HG02623 (cell line): ENCODE results near the gene MTNR1B.

Experiments
- ATAC-seq: cut with Tn5 transposase; IDR thresholded peaks from one replicate; pipeline ENCODE4 v1.9.1; 2021; ENCODE audit warnings: moderate library complexity; ENCODE audit not compliant: unreplicated experiment

MTNR1B gene

DNA sequence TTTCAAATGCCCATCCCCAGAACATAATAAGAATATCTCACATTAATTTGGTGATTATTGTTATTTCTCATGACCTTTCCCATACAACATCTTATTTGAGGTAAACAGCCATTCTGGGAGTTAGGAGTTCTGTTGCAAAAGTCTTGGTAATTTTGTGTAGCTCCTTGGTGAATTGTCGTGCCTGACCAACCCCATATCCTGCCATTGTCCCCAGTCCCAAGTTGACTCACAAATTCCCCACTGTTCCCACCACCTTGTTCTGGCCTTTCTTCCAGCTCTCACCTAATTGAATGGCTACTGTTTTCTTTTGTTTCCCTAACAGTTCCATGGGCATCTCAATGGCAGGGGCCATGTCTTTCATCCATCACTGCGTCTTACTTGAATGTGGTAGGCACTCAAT lies 8.0 kb downstream of the MTNR1B start:
- no peak for ATAC-seq

DNA sequence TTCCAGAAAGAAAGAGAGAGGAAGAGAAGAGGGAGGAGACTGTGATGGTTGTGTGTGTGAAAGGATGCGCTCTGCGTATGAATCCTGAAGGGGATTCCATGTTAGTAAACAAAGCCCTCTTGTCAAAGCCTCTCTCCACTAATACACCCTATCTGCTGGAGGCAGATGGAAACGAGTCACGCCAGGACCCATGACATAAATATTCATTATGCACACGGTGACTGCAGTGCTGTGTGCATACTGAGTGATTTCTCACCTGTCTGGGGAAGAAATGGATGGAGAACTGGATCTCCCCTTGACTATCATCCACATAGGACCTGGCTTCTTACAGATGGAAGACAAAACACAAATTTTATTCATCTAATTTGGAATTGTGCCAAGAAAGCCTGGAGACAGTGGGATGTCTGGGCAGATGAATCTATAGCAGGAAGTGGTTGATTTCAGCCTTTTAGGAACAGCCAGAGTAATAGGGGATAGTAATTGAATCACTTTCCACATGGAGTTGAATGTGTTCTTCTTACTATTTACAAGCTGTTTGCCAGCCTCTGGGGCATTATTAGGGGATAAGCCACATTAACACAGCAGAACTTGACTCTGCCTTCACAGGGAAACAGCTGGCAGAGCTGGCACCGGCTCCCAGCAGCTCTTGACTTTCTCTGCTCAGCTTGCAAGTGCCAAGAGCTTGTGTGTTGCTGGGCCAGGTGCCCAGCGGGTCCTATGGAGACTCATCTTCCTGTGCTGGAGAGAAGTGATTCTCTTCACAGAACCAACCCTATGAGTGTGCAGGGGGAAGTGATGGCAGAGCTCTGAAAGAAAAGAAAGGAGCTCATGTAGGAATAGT lies 9.0 kb downstream of the MTNR1B start:
- ATAC-seq = no peak

DNA sequence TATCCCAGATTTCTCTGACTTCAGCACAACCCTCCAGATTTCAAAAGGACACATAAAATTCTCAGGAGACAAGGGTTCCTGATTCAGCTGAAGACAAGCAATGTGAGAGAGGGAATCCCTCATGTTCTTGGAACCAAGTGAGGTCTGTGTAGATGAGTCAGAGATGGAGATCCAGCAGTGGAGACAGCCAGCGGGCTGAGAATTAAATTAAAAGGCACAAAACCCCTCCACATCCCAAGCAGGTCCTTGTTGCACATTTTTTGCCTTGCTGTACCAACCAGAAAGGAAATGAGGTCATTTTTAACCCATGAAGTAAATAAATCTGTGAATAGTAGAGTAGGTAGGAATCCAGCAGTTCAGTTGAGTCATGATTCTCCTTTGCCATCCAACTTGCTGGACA lies 9.7 kb downstream of the MTNR1B start:
- no peak for ATAC-seq

DNA sequence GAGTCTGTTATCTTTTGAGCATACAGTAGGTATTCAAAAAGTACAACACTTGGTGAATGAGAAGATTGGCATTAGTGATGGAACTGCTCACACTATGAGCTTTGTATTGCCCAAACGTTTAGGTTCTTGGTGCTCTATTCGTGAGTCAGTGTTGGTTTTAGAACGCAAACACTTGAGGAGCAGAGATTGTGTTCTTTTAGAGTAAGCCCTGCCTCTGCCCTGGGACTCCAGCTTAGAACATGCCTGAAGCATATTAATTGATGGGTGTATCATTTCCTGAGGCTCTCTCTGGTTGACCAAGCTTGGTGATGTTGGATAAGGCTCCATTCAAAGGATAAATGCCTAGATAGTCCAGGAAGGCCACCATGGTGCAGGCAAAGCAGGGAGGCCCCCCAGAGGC lies 10.9 kb downstream of the MTNR1B start:
- ATAC-seq = no peak

- no peak for ATAC-seq
Measured at GRCh38 chr11:92981508-92982043, 12.1 kb downstream of the MTNR1B start.

- ATAC-seq = no peak
Measured at GRCh38 chr11:92986585-92986984, 17.1 kb downstream of the MTNR1B start.

DNA sequence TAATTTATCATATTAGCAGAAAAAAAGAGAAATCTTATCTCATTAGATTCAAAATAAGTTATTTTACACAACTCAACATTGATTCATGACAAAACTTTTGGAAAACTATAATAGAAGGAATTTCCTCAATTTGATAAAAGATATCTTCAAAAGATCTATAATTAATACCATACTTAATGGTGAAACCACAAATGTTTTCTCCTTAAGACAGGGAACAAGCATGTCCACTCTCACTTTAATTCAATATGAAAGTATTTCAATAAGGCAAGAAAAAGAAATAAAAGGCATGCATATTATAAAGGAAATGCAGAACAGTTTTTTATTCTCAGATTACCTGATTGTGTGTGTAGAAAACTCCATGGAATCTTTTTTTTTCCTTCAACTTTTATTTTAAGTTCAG lies 23.6 kb downstream of the MTNR1B start:
- ATAC-seq = no peak

DNA sequence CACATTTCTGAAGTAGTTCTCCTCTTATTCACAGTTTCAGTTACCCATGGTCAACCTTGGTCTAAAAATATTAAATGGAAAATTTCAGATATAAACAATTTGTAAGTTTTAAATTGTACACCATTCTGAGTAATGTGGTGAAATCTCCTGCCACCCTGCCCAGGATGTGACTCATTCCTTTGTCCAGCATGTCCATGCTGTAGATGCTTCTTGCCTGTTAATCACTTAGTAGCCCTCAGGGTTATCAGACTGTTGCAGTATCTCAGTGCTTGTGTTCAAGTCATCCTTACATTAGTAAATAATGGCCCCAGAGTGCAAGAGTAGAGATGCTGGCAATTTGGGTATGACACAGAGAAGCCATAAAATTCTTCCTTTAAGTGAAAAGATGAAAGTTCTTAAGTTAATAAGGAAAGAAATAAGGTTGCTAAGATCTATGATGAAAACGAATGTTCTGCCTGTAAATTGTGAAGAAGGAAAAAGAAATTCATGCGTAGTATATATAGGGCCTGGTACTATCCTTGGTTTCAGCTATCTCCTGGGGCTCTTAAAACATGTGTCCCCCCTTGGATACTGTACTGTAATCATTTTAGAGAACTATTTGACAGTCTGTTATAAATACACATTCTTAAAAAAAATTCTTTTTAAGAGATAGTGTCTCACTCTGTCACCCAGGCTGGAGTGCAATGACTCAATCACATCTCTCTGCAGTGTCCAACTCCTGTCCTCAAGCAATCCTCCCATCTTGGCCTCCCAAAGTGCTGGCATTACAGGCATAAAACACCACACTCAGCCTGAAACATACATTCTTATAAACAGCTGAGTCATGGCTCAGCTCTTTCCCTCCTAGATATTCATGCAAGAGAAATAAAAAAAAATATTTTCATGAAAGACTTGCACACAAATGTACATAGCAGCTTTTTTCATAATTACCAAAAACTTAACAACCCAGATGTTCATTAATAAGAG lies 31.3 kb downstream of the MTNR1B start:
- ATAC-seq = no peak

DNA sequence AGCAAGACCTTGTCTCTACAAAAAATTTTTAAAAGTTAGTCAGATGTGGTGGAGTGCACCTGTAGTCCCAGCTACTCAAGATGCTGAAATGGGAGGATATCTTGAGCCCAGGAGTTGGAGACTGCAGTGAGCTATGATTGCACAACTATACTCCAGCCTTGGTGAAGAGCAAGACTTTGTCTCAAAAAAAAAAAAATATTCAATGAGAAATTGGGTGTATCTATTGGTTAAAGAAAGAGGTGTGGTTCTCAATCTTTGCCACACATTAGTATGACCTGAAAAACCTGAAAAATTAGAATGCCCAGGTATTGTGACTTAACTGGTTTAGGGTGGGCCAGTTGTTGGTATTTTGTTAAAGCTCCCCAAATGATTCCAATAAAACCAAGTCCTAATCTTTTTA lies 32.4 kb downstream of the MTNR1B start:
- no peak for ATAC-seq

GRCh38 chr11:93002380-93002779 lies 32.9 kb downstream of the MTNR1B start:
- ATAC-seq = no peak

DNA sequence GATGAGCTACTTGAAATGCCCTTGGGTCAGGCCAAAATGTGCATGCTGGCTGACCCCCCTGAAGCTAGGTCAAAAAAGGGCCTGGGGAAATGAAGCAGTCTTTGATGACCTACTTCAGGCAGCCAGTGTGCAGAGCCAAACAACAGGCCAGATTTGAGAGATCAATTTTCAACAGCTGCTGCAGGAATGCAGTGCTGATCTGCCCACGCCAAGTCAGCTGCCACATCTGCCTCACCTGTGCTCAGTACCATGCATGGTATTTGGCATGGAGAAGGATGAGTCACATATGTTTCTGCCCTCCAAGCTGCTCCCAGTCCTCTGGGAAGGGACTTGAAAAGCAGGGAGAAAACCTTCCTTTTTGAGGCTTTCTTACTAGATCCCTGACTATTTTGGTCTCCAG lies 35.8 kb downstream of the MTNR1B start:
- no peak for ATAC-seq

GRCh38 chr11:93013646-93014045 lies 44.2 kb downstream of the MTNR1B start:
- no peak for ATAC-seq

- ATAC-seq = no peak
Measured at GRCh38 chr11:93016595-93016994, 47.1 kb downstream of the MTNR1B start.

- ATAC-seq = no peak
Measured at GRCh38 chr11:93017821-93018690, 48.6 kb downstream of the MTNR1B start.

- ATAC-seq = no peak
Measured at GRCh38 chr11:93020248-93021046, 51.0 kb downstream of the MTNR1B start.

- no peak for ATAC-seq
Measured at GRCh38 chr11:93024369-93024768, 54.9 kb downstream of the MTNR1B start.

DNA sequence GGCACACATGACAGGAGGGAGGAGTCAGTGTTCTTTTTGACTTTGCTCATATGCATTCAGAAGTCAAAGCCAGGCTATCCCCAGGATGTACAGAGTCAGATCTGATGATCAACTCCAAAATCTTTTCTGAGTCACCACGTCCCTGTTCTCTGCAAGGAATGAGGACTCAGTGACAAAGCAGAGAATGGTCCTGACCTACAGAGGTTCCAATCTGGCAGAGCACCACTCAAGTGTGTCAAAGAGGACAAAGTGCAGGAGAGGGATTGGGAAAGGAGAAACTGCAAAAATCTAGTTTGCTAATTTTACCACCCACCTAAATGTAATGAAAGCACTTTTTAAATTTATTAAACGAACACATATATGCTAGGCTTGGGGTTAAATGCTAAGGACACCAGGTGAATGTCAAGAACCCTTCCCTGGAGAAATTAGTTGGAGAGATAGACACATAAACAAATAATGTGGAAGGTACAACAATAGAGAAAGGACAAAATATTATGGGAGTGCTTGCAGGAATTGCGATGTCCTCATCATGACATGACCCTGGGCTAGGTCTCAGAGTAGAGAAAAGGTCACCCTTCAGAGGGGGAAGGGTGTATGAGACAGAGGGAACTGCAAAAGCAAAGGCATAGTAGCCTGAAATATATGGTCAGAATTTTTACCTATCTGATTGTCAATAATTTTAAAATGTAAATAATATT lies 56.3 kb downstream of the MTNR1B start:
- ATAC-seq = no peak

GRCh38 chr11:93028960-93029522 lies 59.6 kb downstream of the MTNR1B start:
- ATAC-seq = no peak

- no peak for ATAC-seq
Measured at GRCh38 chr11:93031386-93031785, 61.9 kb downstream of the MTNR1B start.
